Vagina (tissue), 2 donors: ENCODE measurements around the gene CD300LB.

ENCODE experiments used
- POLR2A ChIP-seq, 2 donors: fragments of 450-650 bp; IDR thresholded peaks; one replicate each; pipeline ENCODE4 v1.6.1; 2017; ENCODE audit warnings: antibody characterized with exemption in 2 of 2, mild to moderate bottlenecking in 2 of 2, moderate library complexity in 2 of 2
- POLR2AphosphoS5 ChIP-seq, 2 donors: sonication (generic); formaldehyde crosslinking; IDR thresholded peaks; one replicate each; pipeline ENCODE4 v1.9.0; 2017; ENCODE audit warnings: antibody characterized with exemption in 2 of 2, mild to moderate bottlenecking in 2 of 2, low read depth in 1 of 2; ENCODE audit not compliant: insufficient read depth in 1 of 2
- TF ChIP-seq, protein P1 (sequence below), 3 experiments: fragments of 450-650 bp in 2 of 3; fragments of 200-600 bp in 1 of 3; sonication (generic) in 1 of 3; IDR thresholded peaks; one replicate each; pipeline ENCODE4 v1.5.1; 2017 to 2019; ENCODE audit warnings: antibody characterized with exemption in 3 of 3, mild to moderate bottlenecking in 2 of 3, moderate library complexity in 2 of 3

DNA sequence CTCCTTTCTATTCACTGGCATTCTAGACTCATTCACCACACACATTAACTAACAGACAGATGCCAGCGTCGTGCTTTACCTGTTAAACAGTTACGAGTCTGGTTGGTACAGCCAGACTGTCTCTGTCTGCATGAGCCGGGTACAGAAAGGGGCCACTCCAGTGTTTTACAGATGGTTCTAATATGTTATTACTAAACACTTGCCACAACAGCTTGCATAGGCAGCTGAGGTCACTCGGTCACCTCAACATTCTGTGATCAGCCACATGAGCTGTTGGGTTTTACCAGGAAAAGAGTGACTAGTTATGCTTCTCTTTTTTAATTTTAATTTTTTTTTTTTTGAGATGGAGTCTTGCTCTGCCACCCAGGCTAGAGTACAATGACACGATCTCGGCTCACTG, 39.6 kb downstream of the CD300LB start:
- TF ChIP-seq, protein P1, sequence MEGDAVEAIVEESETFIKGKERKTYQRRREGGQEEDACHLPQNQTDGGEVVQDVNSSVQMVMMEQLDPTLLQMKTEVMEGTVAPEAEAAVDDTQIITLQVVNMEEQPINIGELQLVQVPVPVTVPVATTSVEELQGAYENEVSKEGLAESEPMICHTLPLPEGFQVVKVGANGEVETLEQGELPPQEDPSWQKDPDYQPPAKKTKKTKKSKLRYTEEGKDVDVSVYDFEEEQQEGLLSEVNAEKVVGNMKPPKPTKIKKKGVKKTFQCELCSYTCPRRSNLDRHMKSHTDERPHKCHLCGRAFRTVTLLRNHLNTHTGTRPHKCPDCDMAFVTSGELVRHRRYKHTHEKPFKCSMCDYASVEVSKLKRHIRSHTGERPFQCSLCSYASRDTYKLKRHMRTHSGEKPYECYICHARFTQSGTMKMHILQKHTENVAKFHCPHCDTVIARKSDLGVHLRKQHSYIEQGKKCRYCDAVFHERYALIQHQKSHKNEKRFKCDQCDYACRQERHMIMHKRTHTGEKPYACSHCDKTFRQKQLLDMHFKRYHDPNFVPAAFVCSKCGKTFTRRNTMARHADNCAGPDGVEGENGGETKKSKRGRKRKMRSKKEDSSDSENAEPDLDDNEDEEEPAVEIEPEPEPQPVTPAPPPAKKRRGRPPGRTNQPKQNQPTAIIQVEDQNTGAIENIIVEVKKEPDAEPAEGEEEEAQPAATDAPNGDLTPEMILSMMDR (IDR thresholded peaks at IDR 0.05) = no peak
- TF ChIP-seq POLR2AphosphoS5 (IDR thresholded peaks at IDR 0.05; ENCODE audit: insufficient read depth in 1 of 2, low read depth in 1 of 2) (no peak), POLR2A (IDR thresholded peaks at IDR 0.05) (no peak)
